Vagina (tissue), 2 donors: ENCODE results near the gene VSIG1. TPM values are rescaled to one million over a fixed set of nuclear protein-coding genes. Genes with fewer than 3 reads are reported as not detected.

Experiments used
- DNase-seq, 2 donors: peaks; one replicate each; pipeline ENCODE4 v3.0.0-alpha.2; 2017; ENCODE audit errors: extremely low spot score in 2 of 2
- H3K27ac ChIP-seq: fragments of 200-600 bp; sonication (generic); one replicate; pipeline ENCODE4 v1.5.1; 2019
- H3K27me3 ChIP-seq: fragments of 200-600 bp; sonication (generic); one replicate; pipeline ENCODE4 v1.5.1; 2019
- H3K36me3 ChIP-seq, 2 donors: fragments of 200-600 bp; sonication (generic); one replicate each; pipeline ENCODE4 v1.5.1; 2017 to 2019
- H3K4me1 ChIP-seq: fragments of 200-600 bp; sonication (generic); one replicate; pipeline ENCODE4 v1.5.1; 2019
- H3K4me3 ChIP-seq, 2 donors: fragments of 200-600 bp; sonication (generic); 1 replicate in 1 of 2; 2 replicates in 1 of 2; pipeline ENCODE4 v1.5.1; 2016 to 2019
- H3K9me3 ChIP-seq: fragments of 200-600 bp; sonication (generic); one replicate; pipeline ENCODE4 v1.5.1; 2019
- CTCF ChIP-seq, 3 experiments: fragments of 450-650 bp in 2 of 3; fragments of 200-600 bp in 1 of 3; sonication (generic) in 1 of 3; IDR thresholded peaks; one replicate each; pipeline ENCODE4 v1.5.1; 2017 to 2019; ENCODE audit warnings: antibody characterized with exemption in 3 of 3, mild to moderate bottlenecking in 2 of 3, moderate library complexity in 2 of 3
- POLR2A ChIP-seq, 2 donors: fragments of 450-650 bp; IDR thresholded peaks; one replicate each; pipeline ENCODE4 v1.6.1; 2017; ENCODE audit warnings: antibody characterized with exemption in 2 of 2, mild to moderate bottlenecking in 2 of 2, moderate library complexity in 2 of 2
- POLR2AphosphoS5 ChIP-seq, 2 donors: sonication (generic); formaldehyde crosslinking; IDR thresholded peaks; one replicate each; pipeline ENCODE4 v1.9.0; 2017; ENCODE audit warnings: antibody characterized with exemption in 2 of 2, mild to moderate bottlenecking in 2 of 2, low read depth in 1 of 2; ENCODE audit not compliant: insufficient read depth in 1 of 2
- intact Hi-C: fragments of 100-400 bp; cut with DNase I; formaldehyde crosslinking; loops from one replicate; pipeline ENCODE4 v1.15.1; 2023
- total RNA-seq: library from RNA; depleted of rRNA; stranded (reverse); fragments of >200 nt; gene quantifications from one replicate; pipeline ENCODE4 v1.2.3, GENCODE V29; 2016

The VSIG1 gene
- total RNA-seq, 1 donor from 2014 or later: 0.25 TPM

GRCh38 chrX:108025954-108026600 lies 18.8 kb upstream of the VSIG1 start:
- no peak for DNase-seq
- TF ChIP-seq POLR2A (IDR thresholded peaks at IDR 0.05): no peak
- TF ChIP-seq CTCF (IDR thresholded peaks at IDR 0.05): no peak
- TF ChIP-seq POLR2AphosphoS5 (IDR thresholded peaks at IDR 0.05; ENCODE audit: insufficient read depth in 1 of 2, low read depth in 1 of 2): no peak
- no peaks in the 10 kb centered on the region for H3K36me3 ChIP-seq
- H3K9me3 ChIP-seq: no peaks in the 10 kb centered on the region
- intact Hi-C loops: no loop called here
- H3K4me1 ChIP-seq: no peaks in the 10 kb centered on the region
- no peak overlapping the region for H3K4me3 ChIP-seq
- no peak overlapping the region for H3K27ac ChIP-seq
- no peaks in the 10 kb centered on the region for H3K27me3 ChIP-seq

- no peak for TF ChIP-seq POLR2A (IDR thresholded peaks at IDR 0.05)
- H3K27me3 ChIP-seq: no peaks in the 10 kb centered on the region
- no peaks in the 10 kb centered on the region for H3K36me3 ChIP-seq
- intact Hi-C loops: no loop called here
- no peak overlapping the region for H3K4me3 ChIP-seq
- DNase-seq: no peak
- no peaks in the 10 kb centered on the region for H3K9me3 ChIP-seq
- H3K27ac ChIP-seq: no peak overlapping the region
- no peaks in the 10 kb centered on the region for H3K4me1 ChIP-seq
Observed at GRCh38 chrX:108028854-108029253, 16.0 kb upstream of the VSIG1 start.

GRCh38 chrX:108029928-108030711 lies 14.7 kb upstream of the VSIG1 start:
- no peaks in the 10 kb centered on the region for H3K4me1 ChIP-seq
- no peak overlapping the region for H3K4me3 ChIP-seq
- no peak for DNase-seq
- no peak for TF ChIP-seq POLR2A (IDR thresholded peaks at IDR 0.05)
- TF ChIP-seq POLR2AphosphoS5 (IDR thresholded peaks at IDR 0.05; ENCODE audit: insufficient read depth in 1 of 2, low read depth in 1 of 2): no peak
- no peak for TF ChIP-seq CTCF (IDR thresholded peaks at IDR 0.05)
- no peaks in the 10 kb centered on the region for H3K9me3 ChIP-seq
- intact Hi-C loops: no loop called here
- no peak overlapping the region for H3K27ac ChIP-seq
- no peaks in the 10 kb centered on the region for H3K36me3 ChIP-seq
- H3K27me3 ChIP-seq: no peaks in the 10 kb centered on the region

DNA sequence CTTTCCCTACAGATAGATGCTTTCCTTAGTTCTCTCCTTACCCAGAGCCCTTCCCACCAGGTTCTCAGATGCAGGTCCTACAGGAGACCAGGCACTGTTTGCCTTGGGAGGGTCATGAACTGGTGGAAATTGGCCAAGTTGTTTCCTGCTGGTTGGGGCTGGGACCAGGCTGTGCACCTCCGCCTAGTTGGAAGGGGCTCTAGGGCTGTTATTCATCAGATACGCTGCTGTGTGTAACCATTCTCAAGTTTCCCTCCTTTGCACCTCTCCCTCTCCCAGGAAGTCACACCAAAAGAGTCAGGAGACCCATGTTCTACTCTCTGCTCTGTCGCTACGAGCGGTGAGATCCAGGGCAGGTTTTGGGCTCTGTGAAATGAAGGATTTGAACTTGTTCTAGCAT lies 11.9 kb upstream of the VSIG1 start:
- Histone ChIP-seq H3K36me3 (no peaks in the 10 kb centered on the region), H3K27ac (no peak overlapping the region), H3K4me3 (no peak overlapping the region), H3K4me1 (no peaks in the 10 kb centered on the region), H3K9me3 (no peaks in the 10 kb centered on the region), H3K27me3 (no peaks in the 10 kb centered on the region)
- no peak for DNase-seq
- intact Hi-C loops: no loop called here
- TF ChIP-seq CTCF (IDR thresholded peaks at IDR 0.05): no peak
- no peak for TF ChIP-seq POLR2A (IDR thresholded peaks at IDR 0.05)
- no peak for TF ChIP-seq POLR2AphosphoS5 (IDR thresholded peaks at IDR 0.05; ENCODE audit: insufficient read depth in 1 of 2, low read depth in 1 of 2)

GRCh38 chrX:108033890-108034289 lies 11.0 kb upstream of the VSIG1 start:
- intact Hi-C loops: no loop called here
- Histone ChIP-seq H3K27ac (no peak overlapping the region), H3K4me1 (no peaks in the 10 kb centered on the region)

More at GRCh38 chrX:108033890-108034289, 11.0 kb upstream of the VSIG1 start:
- Histone ChIP-seq H3K4me3 (no peak overlapping the region), H3K9me3 (no peaks in the 10 kb centered on the region), H3K27me3 (no peaks in the 10 kb centered on the region), H3K36me3 (no peaks in the 10 kb centered on the region)
- TF ChIP-seq CTCF (IDR thresholded peaks at IDR 0.05) (no peak), POLR2A (IDR thresholded peaks at IDR 0.05) (no peak), POLR2AphosphoS5 (IDR thresholded peaks at IDR 0.05; ENCODE audit: insufficient read depth in 1 of 2, low read depth in 1 of 2) (no peak)
- DNase-seq: no peak
